ENCODE results near the gene ZBED2. TPM values are rescaled to one million over a fixed set of nuclear protein-coding genes. Genes with fewer than 3 reads are reported as not detected.
"Not testable (repeated sequence)": the region's sequence is repeated elsewhere in the genome, so short reads cannot be mapped to it uniquely, and the experiment has no call there.

Gene ZBED2
- total RNA-seq, 2 donors from 2014 or later: not detected

DNA sequence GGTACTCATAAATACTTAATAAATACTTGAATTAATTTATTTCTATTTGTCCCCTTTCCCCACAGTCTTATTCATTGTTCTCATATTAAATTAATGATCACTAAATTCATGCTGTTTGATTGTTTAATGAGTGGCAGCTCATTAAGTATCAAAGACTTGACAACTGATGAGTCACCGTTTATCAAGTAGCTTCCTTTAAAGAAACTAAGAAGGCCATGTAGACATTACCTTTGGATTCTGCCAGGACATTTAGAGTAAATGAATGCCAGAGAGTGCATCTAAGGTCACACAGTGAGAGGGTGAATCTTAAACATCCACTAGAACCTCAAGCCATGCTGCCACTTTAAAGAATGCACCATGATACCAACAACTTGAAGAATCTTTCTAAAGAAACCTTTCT, 23.9 kb downstream of the ZBED2 start:
- Histone ChIP-seq H3K4me3 (no peak overlapping the region), H3K9me3 (no peaks in the 10 kb centered on the region), H3K36me3 (no peaks in the 10 kb centered on the region), H3K27ac (no peak overlapping the region), H3K4me1 (ENCODE audit: control insufficient read depth in 1 of 2, low read depth in 2 of 2) (no peaks in the 10 kb centered on the region), H3K27me3 (replicated peaks; ENCODE audit: insufficient read depth) (no peaks in the 10 kb centered on the region)
- TF ChIP-seq, protein P1, sequence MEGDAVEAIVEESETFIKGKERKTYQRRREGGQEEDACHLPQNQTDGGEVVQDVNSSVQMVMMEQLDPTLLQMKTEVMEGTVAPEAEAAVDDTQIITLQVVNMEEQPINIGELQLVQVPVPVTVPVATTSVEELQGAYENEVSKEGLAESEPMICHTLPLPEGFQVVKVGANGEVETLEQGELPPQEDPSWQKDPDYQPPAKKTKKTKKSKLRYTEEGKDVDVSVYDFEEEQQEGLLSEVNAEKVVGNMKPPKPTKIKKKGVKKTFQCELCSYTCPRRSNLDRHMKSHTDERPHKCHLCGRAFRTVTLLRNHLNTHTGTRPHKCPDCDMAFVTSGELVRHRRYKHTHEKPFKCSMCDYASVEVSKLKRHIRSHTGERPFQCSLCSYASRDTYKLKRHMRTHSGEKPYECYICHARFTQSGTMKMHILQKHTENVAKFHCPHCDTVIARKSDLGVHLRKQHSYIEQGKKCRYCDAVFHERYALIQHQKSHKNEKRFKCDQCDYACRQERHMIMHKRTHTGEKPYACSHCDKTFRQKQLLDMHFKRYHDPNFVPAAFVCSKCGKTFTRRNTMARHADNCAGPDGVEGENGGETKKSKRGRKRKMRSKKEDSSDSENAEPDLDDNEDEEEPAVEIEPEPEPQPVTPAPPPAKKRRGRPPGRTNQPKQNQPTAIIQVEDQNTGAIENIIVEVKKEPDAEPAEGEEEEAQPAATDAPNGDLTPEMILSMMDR (IDR thresholded peaks at IDR 0.05): no peak
- DNase-seq (ENCODE audit: low spot score) (no peak), ATAC-seq (ENCODE audit: insufficient number of reproducible peaks, low FRiP score, low read depth) (no peak)

DNA sequence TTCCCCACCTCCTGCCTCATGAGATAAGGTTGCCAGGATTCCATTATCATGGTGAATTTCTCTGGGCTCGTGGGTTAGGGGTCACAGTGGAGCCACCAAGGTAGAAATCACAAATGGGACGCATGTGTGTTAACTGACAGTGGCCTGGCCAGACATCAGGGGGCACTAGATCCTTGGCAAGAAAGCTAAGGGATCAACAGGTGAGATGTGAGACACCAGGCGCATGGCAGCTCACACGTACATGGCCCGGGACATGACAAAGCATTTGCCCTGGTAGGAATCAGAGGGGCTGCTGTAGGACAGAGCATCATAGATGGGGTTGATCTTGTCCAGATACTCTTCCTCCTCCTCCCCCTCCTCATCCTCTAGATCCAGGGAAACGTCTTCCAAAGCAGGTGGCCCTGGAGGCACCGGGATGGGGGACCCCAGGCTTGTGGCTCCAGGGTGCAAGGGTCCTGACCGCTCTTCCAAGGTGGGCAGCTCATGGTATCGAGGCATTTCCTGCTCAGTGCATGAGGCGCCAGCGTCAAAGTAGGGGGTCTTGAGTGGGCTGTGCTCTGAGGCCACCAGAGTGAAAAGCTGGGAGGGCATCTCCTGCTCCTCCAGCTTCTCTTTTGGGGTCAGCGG, 24.6 kb downstream of the ZBED2 start:
- Histone ChIP-seq H3K27me3 (replicated peaks; ENCODE audit: insufficient read depth) (no peaks in the 10 kb centered on the region), H3K27ac (no peak overlapping the region), H3K4me3 (no peak overlapping the region), H3K4me1 (ENCODE audit: control insufficient read depth in 1 of 2, low read depth in 2 of 2) (no peaks in the 10 kb centered on the region), H3K9me3 (no peaks in the 10 kb centered on the region), H3K36me3 (no peaks in the 10 kb centered on the region)
- TF ChIP-seq, protein P1 (IDR thresholded peaks at IDR 0.05): no peak
- ATAC-seq (ENCODE audit: insufficient number of reproducible peaks, low FRiP score, low read depth) (no peak), DNase-seq (ENCODE audit: low spot score) (no peak)

DNA sequence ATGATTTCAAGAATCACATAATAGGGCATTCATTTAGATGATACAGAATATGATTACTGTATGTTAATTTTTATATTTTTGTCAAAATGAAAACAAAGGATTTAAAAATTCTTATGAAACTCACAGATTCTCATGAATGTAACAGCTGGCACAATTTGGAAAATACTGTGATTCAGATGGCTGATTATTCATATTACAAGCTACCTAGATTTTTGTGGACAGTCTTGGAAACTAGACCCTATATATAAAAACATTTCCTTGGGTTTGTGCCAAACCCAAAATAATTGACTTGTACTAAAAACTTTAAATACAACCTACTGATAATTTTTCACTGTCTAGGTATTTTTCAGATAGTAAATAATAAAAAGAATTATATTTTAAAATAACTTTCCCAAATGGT, 26.2 kb downstream of the ZBED2 start:
- H3K27ac ChIP-seq: no peak overlapping the region
- no peaks in the 10 kb centered on the region for H3K27me3 ChIP-seq (replicated peaks; ENCODE audit: insufficient read depth)
- ATAC-seq (ENCODE audit: insufficient number of reproducible peaks, low FRiP score, low read depth) (no peak), DNase-seq (ENCODE audit: low spot score) (no peak)
- H3K4me3 ChIP-seq: no peak overlapping the region
- no peaks in the 10 kb centered on the region for H3K9me3 ChIP-seq
- no peaks in the 10 kb centered on the region for H3K36me3 ChIP-seq
- no peaks in the 10 kb centered on the region for H3K4me1 ChIP-seq (ENCODE audit: control insufficient read depth in 1 of 2, low read depth in 2 of 2)
- TF ChIP-seq, protein P1 (IDR thresholded peaks at IDR 0.05): no peak

DNA sequence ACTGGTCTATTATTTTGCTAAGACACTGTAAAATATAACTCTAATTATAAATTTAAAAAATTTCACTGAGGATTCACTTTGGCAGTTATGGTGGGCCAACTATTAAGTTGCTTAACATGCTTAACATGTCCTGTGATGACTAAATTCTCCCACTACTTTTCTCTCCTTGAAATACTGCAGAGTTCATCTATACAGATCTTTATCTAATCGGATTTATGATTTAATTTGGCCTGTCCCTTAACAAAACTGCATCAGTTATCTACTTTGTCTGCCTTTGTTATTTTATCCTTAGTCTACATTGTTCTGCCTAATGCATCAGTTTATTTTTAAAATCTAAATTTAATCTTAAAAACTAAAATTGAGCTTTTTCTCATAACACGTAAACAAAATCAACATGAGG, 26.8 kb downstream of the ZBED2 start:
- Histone ChIP-seq H3K27ac (no peak overlapping the region), H3K4me1 (ENCODE audit: control insufficient read depth in 1 of 2, low read depth in 2 of 2) (no peaks in the 10 kb centered on the region), H3K27me3 (replicated peaks; ENCODE audit: insufficient read depth) (no peaks in the 10 kb centered on the region), H3K4me3 (no peak overlapping the region), H3K9me3 (no peaks in the 10 kb centered on the region), H3K36me3 (no peaks in the 10 kb centered on the region)
- ATAC-seq (ENCODE audit: insufficient number of reproducible peaks, low FRiP score, low read depth) (no peak), DNase-seq (ENCODE audit: low spot score) (no peak)
- TF ChIP-seq, protein P1 (IDR thresholded peaks at IDR 0.05): no peak

DNA sequence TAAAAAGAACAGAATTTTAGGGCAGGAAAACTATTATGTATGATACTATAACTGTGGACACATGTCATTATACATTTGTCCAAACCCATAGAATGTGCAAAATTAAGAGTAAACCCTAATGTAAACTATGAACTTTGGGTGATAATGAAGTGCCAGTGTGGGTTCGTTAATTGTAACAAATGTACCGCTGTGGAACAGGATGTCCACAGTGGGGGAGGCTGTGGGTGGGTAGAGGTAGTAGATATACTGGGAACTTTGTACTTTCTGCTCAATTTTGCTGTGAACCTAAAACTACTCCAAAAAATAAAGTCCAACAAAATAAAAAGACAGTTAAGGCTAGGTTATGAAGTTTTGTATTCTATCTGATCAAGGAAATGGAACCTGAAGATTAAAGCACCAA, 28.3 kb downstream of the ZBED2 start:
- ATAC-seq (ENCODE audit: insufficient number of reproducible peaks, low FRiP score, low read depth) (no peak), DNase-seq (ENCODE audit: low spot score) (no peak)
- Histone ChIP-seq H3K4me3 (no peak overlapping the region), H3K36me3 (no peaks in the 10 kb centered on the region), H3K27me3 (replicated peaks; ENCODE audit: insufficient read depth) (no peaks in the 10 kb centered on the region), H3K9me3 (no peaks in the 10 kb centered on the region), H3K4me1 (ENCODE audit: control insufficient read depth in 1 of 2, low read depth in 2 of 2) (no peaks in the 10 kb centered on the region), H3K27ac (no peak overlapping the region)
- TF ChIP-seq, protein P1 (IDR thresholded peaks at IDR 0.05): no peak

DNA sequence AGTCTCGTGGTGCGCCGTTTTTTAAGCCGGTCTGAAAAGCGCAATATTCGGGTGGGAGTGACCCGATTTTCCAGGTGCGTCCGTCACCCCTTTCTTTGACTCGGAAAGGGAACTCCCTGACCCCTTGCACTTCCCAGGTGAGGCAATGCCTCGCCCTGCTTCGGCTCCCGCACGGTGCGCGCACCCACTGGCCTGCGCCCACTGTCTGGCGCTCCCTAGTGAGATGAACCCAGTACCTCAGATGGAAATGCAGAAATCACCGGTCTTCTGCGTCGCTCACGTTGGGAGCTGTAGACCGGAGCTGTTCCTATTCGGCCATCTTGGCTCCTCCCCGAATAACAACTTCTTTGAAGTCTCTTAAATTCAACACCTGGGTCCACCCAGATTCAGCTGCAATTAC, 33.2 kb downstream of the ZBED2 start:
- H3K4me1 ChIP-seq (ENCODE audit: control insufficient read depth in 1 of 2, low read depth in 2 of 2); ATAC-seq (ENCODE audit: insufficient number of reproducible peaks, low FRiP score, low read depth); H3K4me3 ChIP-seq; DNase-seq (ENCODE audit: low spot score); H3K27ac ChIP-seq; H3K9me3 ChIP-seq; H3K36me3 ChIP-seq; H3K27me3 ChIP-seq (replicated peaks; ENCODE audit: insufficient read depth): not testable (repeated sequence)
